NCI-H2029 (cell line): ENCODE measurements around the gene MINPP1.
"Not testable (repeated sequence)": the region's sequence is repeated elsewhere in the genome, so short reads cannot be mapped to it uniquely, and the experiment has no call there.

ENCODE experiments used
- DNase-seq: peaks from one replicate; lab custom pipeline; 2025; lab: John Stamatoyannopoulos, UW

MINPP1 gene, protein sequence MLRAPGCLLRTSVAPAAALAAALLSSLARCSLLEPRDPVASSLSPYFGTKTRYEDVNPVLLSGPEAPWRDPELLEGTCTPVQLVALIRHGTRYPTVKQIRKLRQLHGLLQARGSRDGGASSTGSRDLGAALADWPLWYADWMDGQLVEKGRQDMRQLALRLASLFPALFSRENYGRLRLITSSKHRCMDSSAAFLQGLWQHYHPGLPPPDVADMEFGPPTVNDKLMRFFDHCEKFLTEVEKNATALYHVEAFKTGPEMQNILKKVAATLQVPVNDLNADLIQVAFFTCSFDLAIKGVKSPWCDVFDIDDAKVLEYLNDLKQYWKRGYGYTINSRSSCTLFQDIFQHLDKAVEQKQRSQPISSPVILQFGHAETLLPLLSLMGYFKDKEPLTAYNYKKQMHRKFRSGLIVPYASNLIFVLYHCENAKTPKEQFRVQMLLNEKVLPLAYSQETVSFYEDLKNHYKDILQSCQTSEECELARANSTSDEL

DNA sequence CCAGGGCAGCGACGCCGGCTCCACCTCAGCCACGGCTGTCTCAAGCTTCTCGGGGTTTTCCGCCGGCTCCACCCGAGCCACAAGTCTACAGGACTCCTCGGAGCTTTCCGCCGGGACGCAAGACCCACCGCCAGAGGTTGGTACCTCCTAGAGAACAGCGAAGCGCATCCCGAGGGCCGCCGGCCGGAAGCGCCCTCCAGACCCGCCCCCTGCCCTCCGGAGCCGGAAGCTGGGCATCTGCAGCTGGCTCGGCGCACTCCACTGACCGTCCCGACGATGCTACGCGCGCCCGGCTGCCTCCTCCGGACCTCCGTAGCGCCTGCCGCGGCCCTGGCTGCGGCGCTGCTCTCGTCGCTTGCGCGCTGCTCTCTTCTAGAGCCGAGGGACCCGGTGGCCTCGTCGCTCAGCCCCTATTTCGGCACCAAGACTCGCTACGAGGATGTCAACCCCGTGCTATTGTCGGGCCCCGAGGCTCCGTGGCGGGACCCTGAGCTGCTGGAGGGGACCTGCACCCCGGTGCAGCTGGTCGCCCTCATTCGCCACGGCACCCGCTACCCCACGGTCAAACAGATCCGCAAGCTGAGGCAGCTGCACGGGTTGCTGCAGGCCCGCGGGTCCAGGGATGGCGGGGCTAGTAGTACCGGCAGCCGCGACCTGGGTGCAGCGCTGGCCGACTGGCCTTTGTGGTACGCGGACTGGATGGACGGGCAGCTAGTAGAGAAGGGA, at the start of gene MINPP1:
TSS of gene MINPP1 (plus strand) at position 254 of the 726 bp plus-strand sequence. CDS start at position 277, 23 bp downstream.
- peak; percentile 46 for DNase-seq

DNA sequence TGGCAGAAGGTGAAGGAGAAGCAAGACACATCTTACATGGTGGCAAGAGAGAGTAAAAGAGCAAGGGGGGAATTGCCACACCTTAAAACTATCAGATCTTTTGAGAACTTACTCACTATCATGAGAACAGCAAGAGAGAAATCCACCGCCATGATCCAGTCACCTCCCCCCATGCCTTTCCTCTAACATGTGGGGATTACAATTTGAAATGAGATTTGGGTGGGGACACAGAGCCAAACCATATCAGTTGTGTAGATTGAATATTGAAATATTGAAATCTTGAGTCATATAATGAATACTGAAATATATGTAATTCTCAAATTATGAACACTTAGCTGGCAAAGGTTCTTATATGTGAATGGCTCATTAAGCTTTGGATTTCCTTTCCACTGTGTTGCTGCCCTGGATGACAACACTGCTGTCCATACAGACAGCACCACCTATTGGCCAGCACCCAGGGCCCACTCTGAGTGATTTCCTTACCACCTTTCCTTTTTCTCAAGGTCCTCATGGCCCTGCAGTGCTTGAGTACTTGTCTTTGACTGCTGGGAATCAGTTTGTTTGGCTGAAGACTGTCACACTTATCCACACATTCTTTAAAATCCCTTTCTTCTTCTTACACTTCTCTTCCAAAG, 48.0 kb upstream of the MINPP1 start:
- DNase-seq, result not testable (repeated sequence)

DNA sequence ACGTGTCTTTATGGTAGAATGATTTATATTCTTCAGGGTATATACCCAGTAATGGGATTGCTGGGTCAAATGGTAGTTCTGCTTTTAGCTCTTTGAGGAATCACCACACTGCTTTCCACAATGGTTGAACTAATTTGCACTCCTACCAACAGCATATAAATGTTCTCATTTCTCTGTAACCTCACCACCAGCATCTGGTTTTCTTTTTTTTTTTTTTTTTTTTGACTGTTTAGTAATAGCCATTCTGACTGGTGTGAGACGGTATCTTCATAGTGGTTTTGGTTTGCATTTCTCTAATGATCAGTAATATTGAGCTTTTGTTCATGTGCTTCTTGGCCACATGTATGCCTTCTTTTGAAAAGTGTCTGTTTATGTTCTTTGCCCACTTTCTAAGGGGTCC, 42.9 kb upstream of the MINPP1 start:
- not testable (repeated sequence) for DNase-seq

DNA sequence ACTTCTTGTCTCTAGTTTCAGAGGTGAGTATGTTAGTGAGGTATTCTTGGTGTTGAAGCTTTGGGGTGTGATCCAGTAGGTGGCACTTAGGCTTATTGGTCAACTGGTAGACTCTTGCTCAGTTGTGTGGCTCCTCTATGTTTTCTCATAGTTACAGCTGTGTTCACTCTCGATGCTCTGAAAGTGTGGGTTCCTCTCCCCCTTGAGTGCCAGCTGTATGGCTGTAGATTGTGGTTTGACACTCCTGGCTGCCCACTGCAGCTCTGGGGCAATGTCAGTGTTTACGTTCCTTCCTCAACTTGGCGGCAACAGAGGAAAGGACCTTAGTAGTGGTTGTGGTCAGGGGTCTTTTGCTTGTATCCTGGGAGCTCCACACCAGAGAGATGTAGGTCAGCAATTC, 37.8 kb upstream of the MINPP1 start:
- not testable (repeated sequence) for DNase-seq

DNA sequence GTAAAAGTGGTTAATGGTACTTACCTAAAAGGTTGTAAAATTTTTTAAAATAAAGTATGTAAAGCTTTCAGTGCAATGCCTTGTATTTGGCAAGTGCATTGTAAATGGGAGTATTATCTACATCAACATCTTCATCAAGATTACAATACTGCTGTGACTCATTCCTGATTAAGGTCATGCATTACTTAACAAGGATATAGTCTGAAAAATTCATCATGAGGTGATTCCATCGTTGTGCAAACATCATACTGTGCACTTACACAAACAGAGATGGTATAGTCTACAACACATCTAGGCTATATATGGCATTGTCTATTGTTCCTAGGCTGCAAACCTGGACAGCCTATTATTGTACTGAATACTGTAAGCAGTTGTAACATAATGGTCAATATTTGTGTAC, 16.0 kb upstream of the MINPP1 start:
- peak; percentile 26 for DNase-seq

DNA sequence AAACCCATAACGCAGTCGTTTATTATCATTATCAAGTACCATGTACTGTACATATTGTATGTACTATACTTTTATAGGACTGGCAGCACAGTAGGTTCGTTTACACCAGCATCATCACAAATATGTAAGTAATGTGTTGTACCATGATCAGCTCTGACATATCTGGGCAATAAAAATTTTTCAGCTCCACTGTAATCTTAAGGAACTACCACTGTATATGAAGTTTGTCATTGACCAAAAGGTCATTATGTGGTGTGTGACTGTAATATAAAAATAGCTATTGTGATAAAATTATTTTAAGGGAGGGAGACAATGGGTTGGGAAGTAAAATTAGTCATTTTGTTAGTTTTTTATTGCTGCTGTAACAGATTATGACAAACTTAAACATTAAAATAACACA, 14.4 kb upstream of the MINPP1 start:
- DNase-seq, result not testable (repeated sequence)

DNA sequence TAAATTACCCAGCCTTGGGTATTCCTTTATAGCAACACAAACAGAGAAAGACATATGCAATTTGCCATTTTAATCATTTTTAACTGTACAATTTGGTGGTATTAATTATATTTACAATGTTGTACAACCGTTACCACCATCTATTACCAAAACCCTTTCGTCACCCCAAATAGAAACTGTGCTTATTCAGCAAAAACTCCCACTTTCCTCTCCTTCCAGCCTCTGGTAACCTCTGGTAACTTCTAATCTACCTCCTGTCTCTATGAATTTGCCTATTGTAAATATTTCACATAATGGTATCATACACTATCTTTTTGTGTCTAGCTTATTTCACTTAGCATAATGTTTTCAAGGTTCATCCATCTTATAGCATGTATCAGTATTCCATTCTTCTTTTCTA, 12.2 kb upstream of the MINPP1 start:
- not testable (repeated sequence) for DNase-seq

DNA sequence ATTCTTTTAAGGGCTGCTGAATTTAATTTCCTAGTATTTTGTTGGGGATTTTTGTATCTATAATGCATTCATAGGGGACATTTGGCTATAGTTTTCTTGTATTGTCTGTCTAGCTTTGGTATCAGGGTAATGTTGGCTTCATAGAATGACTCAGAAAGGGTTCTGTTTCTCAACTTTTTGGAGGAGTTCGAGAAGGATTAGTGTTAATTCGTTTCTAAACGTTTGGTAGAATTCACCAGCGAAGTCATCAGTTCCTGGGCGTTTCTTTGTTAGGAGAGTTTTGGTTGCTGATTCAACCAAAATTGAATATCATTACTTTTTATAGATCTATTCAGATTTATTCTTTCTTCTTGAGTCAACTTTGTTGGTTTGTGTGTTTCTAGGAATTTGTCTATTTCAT, 9.2 kb upstream of the MINPP1 start:
- DNase-seq, result not testable (repeated sequence)

DNA sequence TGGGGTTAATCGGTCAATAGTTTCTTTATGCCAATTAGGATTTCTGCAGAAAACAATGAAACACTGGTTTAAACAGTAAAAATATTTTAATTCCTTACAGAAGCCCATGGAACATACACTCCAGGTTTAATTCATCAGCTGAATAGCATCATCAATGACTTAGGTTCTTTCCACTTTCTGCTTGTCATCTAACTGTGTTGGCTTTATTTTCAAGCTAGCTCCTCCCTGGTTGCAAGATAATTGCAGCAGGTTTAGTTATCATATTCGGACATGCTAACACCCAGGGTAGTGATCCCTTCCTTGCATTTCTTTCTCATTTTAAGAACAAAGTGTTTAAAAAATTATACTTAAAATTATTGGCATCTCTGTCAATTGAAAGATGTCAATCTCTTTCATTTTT, 7.3 kb upstream of the MINPP1 start:
- DNase-seq, result not testable (repeated sequence)

DNA sequence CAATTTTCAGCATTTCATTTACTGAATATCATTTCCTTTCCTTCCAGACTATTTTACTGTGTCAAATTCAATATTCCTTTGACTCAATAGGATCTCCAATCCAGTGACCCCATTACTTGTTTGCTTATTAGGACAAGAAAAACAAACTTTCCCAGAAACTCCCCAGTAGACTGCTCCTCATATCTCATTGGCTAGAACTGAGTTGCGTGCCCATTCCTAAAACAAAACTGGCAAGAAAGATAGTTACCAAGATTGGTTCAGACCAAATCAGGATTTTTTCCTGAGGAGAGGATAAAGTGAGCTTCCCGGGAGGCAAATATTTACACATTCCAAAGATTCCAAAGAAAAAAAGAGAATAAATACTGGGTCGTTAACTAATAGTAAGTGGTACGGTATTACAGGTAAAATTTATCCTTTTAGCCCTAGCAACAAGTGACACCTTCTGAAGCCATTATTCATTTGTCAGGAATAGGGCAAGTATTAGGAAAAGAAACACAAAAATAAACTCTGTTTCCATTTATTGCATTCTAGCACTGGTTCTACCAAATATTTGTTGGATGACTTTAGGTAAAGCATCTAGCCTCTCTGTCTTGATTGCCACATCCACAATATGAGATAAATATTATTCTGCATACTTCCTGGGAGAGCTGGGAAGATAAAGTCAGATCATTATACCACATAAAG, 6.4 kb upstream of the MINPP1 start:
- DNase-seq, result not testable (repeated sequence)

DNA sequence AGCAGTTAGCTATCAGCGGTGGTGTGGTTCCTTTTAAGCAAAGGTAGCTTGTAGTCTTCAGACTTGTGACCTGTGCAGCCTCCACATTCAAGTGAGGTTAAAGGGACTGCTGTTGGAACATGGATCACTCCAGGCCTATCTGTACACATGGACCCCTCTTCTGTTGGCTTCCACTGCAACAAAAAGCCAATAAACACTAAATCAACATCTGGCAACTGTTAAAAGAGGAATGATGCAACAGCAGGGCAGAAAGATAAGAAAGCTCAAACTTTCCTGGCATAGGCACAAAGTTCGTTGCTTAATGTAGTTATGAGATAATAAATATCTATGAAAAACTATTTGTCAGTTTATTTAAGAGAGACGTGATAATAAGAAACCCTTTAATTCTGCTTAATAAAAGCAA, 4.0 kb upstream of the MINPP1 start:
- DNase-seq, result no peak

DNA sequence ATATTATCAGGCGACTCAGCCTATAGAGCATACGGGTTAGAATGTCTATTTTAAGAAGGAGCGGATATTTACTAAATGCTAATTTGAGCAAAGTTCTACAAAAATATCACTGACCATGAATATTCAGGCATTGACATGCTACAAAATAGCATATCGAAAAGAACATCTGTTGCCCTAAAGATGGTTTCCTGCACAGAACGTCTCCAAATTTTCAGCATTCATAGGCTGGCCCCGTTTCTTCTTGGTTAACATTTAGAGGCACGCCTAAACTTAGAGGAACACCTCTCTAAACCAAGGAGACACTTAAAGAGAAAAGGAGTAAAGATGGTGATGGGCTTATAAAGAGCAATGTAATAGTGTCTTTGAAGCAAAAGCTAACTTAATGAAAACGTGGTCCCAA, 1.3 kb upstream of the MINPP1 start:
- DNase-seq, result no peak

DNA sequence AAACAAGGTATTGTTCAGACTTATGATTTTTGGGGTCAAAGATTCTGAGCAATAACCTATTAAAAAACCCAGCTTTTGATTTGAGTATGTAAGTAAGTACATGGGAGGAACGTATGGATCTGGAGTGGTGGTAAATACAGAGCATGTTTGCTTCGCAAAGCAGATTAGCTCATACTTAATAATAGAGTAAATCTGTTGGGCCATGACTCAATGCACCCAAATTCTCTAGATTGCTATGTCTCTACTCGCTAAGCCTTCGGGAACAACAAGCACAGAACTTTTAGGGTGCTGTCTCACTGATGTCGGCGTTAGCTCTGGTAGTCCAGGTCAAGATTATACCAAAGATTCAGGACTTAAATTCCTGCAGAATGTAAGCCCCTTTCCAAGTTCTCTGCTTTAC, 807 bp upstream of the MINPP1 start:
- no peak for DNase-seq

DNA sequence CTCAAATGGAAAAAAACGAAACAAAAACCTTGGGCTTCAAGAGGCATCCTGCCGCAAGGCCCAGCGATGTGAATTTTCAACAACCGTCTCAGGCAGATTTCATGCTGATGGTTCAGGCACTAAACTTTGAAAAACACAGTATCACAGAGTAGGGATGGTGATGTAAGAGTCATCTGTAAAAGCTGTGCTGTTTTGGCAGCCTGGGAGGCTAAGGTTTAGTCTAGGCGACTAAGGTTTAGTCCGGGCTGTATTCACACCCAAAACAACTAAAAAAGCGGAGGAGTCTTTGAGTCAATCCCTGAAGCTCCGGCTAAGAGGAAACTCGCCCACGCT, 420 bp upstream of the MINPP1 start:
- no peak for DNase-seq

DNA sequence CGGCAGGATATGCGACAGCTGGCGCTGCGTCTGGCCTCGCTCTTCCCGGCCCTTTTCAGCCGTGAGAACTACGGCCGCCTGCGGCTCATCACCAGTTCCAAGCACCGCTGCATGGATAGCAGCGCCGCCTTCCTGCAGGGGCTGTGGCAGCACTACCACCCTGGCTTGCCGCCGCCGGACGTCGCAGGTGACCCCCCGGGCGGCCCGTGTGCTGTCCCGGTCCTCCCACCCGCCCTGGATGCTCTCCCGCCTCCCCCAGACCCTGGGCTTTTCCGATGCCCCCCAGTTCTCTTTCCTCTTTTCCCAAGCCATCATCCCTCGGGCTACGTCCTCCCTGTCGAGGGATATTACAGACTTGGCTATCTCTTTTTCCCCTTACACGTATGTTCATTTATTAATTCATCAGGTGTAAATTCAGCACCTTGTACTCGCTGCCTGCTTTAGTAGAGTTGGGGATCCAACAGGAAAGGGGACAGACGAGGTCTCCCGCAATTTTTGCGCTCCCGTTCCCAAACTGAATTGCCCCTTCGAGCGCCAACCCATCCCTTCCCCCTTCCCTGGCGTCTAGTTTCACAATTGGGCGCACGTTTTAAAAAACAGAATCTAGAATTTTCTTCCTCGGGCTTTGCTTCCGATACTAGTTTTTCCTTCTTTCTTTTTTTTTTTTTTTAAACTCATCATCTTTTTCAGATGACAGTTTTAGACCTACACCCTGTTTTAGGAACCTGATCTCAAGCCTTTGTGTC, 846 bp downstream of the MINPP1 start:
- DNase-seq, result peak; percentile 1

DNA sequence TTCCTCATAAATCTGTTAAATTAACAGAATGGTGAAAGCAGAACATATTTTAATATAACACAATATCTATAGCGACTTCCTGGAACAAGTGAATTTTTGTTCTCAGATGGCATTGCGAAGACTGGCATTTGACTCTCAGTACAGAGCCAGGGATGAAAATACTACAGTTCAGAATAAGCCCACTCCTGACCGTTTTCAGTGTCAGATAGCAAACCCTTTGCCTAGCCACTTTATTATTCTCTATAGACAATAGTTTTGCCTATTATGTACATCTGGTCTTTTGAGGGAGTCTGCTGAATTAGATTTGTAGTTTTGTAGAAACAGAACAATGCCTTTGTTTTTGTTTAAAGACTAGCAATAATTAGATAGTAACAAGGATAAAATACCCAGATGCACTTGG, 2.3 kb downstream of the MINPP1 start:
- DNase-seq, result no peak

DNA sequence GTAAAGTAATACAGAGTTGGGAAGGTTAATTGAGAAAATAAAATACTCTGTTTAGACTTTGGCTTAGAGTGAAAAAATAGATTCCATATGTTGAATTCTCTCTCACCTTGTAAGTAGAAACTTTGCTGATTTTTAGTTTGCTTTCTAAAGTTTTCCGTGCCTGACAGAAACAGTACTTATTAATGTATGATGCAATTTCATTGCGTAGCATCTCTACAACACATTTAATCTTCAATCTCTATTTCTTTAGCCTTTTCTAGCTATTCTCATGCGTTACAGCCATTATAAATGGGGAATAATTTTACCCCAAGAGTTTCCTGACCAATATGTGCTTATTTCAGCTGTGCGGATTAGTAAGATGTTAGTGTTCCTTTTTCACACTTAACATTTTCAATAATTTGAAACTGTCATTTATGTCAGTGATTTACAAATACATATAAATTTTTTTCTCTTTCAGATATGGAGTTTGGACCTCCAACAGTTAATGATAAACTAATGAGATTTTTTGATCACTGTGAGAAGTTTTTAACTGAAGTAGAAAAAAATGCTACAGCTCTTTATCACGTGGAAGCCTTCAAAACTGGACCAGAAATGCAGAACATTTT, 3.3 kb downstream of the MINPP1 start:
- DNase-seq, result no peak

DNA sequence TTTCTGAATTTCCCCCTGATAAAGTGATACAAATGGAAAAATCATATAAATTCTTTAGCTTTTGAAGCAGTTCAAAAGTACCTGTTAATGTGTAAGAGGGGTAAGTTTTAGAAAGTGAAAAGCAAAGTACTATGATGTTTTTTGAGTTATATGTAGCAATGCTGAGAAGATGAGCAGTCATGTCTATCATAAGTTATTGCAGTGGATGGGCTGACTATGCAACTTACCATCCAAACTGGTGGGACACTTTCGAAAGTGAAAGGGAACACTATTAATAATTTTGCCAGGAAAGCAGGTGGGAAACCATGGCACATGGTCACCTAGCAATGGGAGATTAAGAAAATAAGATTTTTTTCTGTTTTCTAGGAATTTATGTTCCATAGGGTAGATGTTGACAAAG, 4.1 kb downstream of the MINPP1 start:
- no peak for DNase-seq

DNA sequence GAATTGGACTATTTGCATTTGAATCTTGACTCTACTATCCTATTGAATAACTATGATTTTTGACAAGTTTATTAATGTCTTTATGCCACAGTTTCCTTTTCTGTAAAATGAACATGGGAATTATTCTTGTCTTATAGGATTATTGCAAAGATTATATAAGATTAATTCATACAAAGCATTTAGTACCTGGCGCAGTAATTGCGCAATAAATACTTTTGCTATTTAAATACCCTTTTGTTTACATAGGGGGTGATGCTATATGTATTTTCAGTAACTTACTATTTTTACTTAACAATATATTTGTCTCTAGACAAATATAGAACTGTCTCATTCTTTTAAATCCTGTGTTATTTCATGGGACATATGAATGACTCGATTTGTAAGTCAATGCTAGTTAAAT, 5.3 kb downstream of the MINPP1 start:
- DNase-seq, result no peak

DNA sequence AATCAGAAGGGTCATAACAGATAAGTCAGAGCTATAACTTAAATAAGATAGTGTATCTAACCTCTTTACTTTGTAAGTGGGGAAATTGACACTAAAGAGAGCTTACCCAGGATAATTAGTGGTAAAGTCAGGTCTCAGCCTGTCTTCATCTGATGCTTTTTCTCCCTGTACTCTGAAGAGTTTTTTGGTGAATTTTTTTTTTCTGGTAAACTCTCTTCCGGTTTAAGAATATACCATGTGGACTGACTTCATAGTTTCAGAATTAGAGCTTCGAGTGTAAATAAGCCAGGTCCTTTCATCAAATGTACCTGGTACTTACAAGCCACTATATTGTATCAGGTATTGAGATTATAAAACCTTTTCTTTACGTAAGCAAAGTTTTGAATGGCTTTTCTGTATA, 6.8 kb downstream of the MINPP1 start:
- DNase-seq, result no peak

DNA sequence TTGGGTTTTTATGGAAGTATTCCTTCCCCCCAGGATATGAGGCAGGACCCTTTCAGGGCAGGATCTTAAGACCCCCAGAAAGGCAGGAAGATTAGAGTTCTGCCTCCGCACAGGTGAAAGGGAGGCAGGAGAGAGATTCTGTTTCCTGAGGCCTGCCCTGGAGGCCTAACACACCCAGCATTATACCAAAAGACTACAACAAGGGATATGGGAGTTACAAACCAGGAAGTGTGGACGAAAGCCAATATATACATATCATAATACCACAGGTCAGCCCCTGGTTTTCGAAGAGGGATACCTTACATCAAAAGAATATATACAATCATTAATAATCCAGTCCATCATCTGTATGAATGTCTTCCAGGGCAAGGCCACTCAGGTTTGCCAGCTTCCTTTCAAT, 14.2 kb downstream of the MINPP1 start:
- no peak for DNase-seq
